Activated effector memory CD4-positive, alpha-beta T cell treated with anti-CD3 and anti-CD28 coated beads, Interleukin-2, amount 50 U/mL, for 16 hours (primary cell): Measurements from ENCODE around the gene B3GNT5.

Experiments used
- DNase-seq: peaks from one replicate; pipeline ENCODE4 v3.0.0-alpha.2; 2020

The B3GNT5 gene

DNA sequence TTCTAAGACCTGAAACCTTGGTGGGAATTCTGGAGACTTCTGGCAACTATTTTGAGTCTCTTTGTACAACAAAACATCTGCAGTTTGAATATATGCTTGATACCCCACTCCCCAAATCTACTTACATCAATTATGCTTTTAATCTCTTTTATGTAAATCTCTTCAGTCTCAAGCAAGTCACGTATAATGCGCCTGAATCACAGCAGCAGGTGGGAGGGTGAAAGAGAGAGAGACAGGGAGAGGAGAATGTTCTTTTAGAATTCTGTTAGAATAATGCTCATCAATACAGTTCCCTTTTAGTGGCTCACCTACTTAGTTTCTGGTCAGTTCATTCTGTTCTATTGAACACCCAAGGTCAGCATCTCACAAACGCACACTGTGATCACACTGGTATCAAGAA, 22.2 kb upstream of the B3GNT5 start:
- no peak for DNase-seq

DNA sequence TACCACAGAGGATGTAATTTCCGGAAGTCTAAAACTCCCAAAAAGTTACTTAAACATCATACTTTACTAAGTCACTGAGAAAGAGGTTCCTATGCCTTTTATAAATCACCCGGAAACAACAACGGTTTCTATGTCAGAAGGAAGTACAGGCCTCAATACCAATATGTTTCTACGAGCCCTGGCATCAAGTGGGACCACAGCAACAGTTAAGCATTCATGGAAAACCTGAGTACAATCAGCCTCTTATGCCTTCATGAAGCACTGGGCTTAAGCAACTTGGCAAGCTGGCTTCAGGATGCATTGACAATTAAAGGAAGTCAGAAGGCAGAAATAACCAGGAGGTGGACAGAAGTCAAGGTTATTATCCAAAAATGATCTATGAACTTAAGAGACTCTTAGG, 19.1 kb upstream of the B3GNT5 start:
- no peak for DNase-seq

GRCh38 chr3:183239046-183239445, 14.0 kb upstream of the B3GNT5 start:
- DNase-seq: no peak

DNA sequence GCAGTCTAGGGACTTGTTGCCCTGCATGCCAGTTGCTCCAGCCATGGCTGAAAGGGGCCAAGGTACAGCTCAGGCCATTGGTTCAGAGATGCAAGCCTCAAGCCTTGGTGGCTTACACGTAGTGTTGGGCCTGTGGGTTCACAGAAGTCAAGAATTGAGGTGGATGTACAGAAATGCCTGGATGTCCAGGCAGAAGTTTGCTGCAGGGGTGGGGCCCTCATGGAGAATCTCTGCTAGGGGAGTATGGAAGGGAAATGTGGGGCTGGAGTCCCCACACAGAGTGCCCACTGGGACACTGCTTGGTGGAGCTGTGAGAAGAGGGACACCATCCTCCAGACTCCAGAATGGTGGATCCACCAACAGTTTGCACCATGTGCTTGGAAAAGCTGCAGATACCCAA, 10.6 kb upstream of the B3GNT5 start:
- no peak for DNase-seq

GRCh38 chr3:183244219-183244618, 8.8 kb upstream of the B3GNT5 start:
- no peak for DNase-seq

DNA sequence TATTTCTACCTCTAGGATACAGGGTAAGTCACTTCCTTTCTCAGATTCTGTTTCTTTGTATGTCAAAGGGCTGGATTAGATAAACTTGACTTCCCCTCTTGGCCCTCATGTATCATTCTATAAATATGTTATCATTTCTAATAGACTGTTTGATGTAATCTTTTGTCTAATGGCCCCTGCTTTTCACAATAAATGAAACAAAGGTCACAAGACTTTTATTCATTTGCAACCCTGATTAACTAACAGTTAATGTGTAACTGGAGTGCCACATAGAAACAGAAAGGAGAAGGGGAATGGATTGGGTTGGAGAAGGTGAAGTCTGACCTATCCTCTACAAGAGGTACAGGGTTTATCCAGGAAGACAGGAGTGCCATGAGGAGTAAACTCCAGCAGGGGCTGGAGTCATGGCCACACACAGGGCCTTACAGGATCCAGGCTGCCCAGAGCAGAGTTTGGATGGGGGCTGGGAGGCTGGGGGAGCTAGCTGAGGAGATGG, 8.0 kb upstream of the B3GNT5 start:
- no peak for DNase-seq

- no peak for DNase-seq
Observed at GRCh38 chr3:183247011-183247589, 6.0 kb upstream of the B3GNT5 start.

- DNase-seq: no peak
Observed at GRCh38 chr3:183249006-183249718, 3.9 kb upstream of the B3GNT5 start.

- no peak for DNase-seq
Observed at GRCh38 chr3:183252118-183252782, 803 bp upstream of the B3GNT5 start.

GRCh38 chr3:183253528-183254486, 754 bp downstream of the B3GNT5 start:
- peak; percentile 77 for DNase-seq

DNA sequence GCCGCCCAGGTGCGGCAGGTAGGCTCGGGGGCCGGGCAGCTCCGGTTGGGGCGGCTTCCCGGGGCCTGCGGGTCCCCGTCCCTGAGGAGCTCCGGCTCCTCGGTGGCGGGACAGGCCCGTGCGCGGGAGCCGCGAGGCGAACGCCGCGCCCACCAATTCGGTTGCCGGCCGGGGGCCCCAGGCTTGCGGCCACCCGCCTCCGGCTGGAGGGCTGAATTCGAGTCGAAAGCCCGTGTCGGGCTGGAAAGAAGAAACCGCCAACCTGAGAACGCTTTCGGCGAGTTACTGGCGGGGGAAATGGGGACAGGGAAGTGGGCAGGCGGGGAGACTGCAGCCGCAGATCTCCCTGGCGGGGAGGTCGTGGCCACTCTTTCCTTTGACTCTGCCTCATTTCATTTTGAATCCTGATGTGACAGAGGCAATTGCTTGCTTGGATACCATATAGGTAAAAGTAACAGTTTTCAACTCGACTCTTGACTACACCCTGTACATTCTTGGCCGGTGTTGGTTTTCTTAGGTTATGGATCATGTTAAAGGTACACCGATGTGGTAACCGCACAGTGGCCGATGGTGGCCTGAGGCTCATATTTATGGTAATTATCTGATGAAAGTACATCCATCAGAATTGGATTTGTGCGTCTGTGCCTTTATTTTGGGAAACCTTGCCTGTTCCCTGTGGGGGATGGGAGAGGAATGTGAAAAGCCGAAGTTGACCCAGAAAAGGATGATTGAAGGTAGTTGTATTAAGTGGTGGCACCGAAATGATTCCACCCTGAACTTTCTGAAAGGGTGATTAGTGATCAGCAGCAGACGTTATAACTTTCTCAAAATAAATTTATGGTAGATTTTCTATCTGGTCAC, 1.7 kb downstream of the B3GNT5 start:
- DNase-seq: no peak

DNA sequence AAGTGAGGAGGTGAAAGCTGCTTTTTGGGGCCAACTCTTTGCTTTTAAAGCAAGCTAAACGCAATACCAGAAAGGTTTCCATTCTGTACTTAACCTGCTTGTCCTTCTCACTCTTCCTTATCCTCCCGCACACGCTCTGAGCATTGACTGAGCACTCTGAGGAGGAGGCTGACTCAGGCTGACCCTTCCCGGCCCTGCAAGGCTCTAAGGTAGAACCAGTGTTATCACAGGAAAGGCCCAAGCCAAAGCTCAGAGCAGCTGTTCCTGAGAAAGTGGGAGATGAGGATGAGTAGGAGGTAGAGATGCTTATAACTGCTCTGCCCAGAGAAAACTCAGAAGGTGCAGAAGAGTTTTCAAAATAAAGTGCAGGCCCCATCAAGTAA, 2.3 kb downstream of the B3GNT5 start:
- DNase-seq: no peak

DNA sequence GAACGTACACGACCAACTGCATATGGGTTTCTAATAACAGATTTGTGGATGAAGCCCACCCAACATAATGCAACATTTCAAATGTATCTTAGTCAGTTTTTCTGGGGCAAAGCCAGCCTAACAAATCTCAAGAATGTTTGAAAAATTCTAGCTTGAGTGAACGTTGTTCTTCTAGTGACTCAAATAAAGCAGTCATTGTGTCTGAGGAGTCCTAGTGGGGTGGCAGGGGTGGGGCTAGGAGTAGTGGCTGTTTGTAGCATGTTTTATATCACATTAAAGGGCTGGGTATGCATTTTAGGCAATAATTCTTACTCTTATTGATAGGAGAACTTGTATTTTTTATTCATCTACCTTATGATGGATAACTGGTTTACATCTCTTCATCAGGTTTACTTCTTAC, 6.0 kb downstream of the B3GNT5 start:
- no peak for DNase-seq

GRCh38 chr3:183259621-183260020, 6.6 kb downstream of the B3GNT5 start:
- DNase-seq: no peak

GRCh38 chr3:183260167-183260904, 7.3 kb downstream of the B3GNT5 start:
- DNase-seq: no peak

DNA sequence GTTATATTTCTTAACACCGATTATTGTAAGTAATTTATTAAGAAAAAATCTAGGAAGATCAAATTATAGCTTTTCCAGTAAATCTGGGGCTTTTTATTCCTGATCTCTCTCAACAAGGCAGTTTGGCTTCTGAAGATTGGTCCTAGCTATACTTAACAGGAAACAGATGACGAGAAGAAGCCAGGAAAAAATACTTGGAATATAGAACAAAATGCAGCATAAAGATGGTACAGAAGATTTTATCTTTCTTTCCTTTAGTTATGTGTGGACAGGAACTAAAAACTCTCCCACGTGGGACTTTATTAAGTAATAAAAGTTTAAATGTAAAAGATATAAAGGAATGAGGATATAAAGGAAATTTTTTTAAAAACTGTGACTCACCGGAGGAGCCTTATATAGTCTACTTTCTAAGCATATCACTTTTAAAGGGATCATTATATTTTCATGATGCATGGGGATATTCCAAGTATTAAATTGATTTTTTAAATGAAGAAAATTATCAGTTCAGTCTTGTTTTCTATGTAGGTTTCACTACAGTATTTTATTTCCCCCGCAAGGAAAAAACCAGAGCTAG, 8.2 kb downstream of the B3GNT5 start:
- DNase-seq: no peak

DNA sequence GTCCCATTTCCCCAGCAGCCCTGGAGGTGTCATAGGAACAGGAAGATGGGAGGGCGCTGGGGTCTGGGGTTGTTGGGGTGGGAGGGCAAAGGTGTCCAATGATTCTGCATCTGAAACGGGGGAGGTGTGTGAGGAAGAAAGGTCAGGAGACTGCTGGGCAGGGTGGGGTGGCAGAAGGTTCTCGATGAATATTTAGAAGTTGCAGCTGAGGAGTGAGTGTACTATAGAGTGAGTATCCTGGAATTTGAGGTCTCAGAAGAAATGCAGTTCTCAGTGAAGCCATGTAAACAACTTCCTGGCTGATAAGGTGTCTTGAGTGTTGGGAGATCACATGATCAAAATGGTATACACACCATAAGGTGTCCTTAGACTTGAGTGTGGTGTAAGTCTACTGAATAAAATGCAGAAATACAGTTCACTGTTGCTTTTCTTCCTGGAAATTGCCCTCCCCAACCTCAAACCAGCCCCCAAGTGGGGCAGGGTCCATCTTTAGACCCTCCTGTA, 9.9 kb downstream of the B3GNT5 start:
- DNase-seq: no peak

DNA sequence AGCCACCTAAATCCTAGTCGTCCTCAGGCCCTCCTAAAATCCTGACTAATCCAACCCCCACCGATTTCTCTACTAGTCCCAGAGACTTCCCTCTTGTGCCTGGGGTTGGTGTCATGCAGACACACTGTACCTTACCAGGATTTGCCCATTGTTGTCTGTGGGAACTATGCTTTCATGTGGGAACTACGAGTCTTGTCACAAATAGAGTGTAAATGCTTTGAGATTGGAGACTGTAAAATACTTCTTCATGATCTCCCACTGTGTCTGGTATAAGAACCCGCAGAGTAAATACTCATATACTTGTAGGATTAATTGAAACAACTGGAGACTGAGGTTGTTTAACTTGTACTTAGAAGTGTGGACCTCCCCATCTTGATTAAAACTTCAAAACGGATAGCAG, 11.2 kb downstream of the B3GNT5 start:
- no peak for DNase-seq

DNA sequence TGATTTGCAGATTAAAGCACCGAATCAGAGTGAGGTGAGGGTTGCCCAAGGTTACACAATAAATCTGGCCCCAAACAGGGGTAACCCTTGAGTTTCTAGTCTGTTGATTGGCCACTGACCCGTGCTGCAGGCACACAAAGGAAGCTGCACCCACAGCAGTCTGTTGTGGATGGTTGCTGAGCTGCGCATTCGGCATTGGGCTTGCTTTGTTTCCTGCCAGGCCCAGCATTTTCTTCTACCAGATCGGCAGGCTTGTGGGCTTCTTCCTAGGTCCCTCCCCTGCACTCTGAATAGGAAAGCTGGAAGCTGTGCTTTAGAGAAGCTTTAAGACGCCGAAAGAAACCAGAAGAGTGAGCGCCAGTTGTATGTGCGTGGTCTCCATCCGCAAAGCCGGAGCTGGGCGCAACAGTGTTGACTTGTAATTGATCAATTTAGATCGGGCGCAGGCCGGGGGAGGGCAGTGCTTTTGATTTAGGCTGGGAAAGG, 12.1 kb downstream of the B3GNT5 start:
- DNase-seq: no peak

DNA sequence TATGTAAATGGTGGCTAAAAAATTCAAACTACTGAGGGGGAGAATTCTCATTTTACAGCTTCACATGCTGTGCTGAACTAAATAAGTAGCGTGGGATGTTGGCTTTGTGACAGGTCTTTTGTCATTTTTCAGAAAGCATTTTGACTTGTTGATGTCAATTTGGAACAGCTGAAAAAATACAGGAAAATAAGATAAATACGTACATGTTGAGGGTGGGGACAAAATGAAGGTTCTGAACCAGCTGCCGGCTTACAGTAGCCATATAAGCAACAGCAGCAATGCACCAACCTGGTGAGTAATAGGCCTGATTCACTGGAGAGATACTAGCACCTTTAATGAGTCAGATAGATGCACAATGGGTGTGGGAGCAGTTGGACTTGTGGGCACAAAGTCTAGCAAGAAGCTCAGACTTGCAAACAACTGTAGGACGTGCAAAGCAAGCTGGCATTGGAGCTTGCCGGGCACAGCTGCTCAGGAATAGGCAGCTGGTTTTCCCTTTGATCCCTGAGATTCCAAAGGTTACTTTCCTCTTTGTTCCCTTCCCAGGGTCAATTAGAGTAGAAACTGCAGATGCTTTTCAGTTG, 12.9 kb downstream of the B3GNT5 start:
- peak; percentile 72 for DNase-seq
